Measurements from ENCODE around the gene NDP.

NDP gene

DNA sequence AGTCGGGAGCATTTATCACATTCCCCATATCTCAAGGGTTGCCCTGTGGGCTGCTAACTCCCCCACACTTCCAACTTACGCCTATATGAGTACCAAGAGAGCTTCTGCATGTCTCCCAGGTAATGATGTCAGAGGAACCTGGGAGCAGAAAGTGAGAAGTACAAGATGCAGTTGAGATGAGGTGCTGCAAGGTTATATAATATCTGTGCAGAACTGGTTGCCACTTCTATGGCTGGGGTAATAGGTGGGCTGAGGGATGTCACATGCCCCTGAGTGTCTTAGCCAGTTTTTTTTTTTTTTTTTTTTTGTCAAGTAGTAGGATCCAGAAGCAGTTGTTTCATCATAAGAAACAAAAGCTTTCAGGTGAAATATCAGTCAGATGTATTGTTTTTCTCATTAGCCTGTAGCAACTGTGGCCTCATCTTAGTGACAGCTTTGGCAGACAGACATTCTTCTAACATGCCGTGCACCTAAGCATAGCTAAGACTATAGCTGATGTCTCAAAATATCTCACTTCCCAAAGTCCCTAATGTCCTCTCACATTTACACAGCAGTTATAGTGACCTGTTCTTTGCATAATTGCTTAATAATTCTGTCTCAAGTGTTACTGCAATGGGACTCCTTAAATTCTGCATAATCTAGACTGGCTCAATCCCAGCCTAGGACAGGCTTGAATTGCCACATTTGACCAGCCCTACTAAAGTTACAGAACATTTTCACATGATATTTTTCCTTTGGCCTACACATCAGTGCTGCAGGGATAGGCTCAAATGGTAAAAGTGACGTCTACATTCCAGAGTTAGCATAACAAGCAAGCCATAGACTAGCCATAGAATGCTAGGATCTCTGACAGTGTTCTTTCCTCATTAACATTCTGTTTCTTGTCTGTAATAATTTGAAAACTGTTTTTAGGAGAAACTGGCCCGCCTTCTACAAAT is 73.0 kb downstream of the NDP start:
- TF ChIP-seq, protein P1, sequence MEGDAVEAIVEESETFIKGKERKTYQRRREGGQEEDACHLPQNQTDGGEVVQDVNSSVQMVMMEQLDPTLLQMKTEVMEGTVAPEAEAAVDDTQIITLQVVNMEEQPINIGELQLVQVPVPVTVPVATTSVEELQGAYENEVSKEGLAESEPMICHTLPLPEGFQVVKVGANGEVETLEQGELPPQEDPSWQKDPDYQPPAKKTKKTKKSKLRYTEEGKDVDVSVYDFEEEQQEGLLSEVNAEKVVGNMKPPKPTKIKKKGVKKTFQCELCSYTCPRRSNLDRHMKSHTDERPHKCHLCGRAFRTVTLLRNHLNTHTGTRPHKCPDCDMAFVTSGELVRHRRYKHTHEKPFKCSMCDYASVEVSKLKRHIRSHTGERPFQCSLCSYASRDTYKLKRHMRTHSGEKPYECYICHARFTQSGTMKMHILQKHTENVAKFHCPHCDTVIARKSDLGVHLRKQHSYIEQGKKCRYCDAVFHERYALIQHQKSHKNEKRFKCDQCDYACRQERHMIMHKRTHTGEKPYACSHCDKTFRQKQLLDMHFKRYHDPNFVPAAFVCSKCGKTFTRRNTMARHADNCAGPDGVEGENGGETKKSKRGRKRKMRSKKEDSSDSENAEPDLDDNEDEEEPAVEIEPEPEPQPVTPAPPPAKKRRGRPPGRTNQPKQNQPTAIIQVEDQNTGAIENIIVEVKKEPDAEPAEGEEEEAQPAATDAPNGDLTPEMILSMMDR (IDR thresholded peaks at IDR 0.05; ENCODE audit: control insufficient read depth, insufficient read depth, low read depth, low read length, missing control alignments) = no peak
- no peak for DNase-seq (ENCODE audit: low read depth)
- H3K4me3 ChIP-seq (ENCODE audit: control insufficient read depth, low read depth, low read length) = no peak overlapping the region

Data from AG09309 (cell line).